Ascending aorta (tissue), 2 donors: ENCODE results near the gene KHDRBS1. TPM values are rescaled to one million over a fixed set of nuclear protein-coding genes. Genes with fewer than 3 reads are reported as not detected.

ENCODE experiments used
- DNase-seq, 2 donors: peaks; one replicate each; pipeline ENCODE4 v3.0.0-alpha.2; 2019; ENCODE audit warnings: low spot score in 2 of 2
- H3K27ac ChIP-seq, 2 donors: fragments of 200-600 bp; sonication (generic); one replicate each; pipeline ENCODE4 v1.5.1; 2016 to 2017; ENCODE audit warnings: mild to moderate bottlenecking in 1 of 2
- H3K27me3 ChIP-seq: fragments of 200-600 bp; sonication (generic); one replicate; pipeline ENCODE4 v1.5.1; 2017
- H3K36me3 ChIP-seq, 2 donors: fragments of 200-600 bp; sonication (generic); one replicate each; pipeline ENCODE4 v1.5.1; 2016
- H3K4me1 ChIP-seq, 2 donors: fragments of 200-600 bp; sonication (generic); one replicate each; pipeline ENCODE4 v1.5.1; 2016 to 2017; ENCODE audit warnings: mild to moderate bottlenecking in 1 of 2
- H3K4me3 ChIP-seq, 2 donors: fragments of 200-600 bp; sonication (generic); one replicate each; pipeline ENCODE4 v1.5.1; 2016 to 2017; ENCODE audit warnings: mild to moderate bottlenecking in 1 of 2
- H3K9me3 ChIP-seq, 2 donors: fragments of 200-600 bp; sonication (generic); one replicate each; pipeline ENCODE4 v1.5.1; 2016
- intact Hi-C: fragments of 100-400 bp; cut with DNase I; formaldehyde crosslinking; loops from one replicate; pipeline ENCODE4 v1.15.1; 2023
- total RNA-seq: library from RNA; depleted of rRNA; stranded (reverse); fragments of >200 nt; gene quantifications from one replicate; pipeline ENCODE4 v1.1.0, GENCODE V29; 2016
- TF ChIP-seq, protein P1 (sequence below), 3 experiments: fragments of 200-600 bp in 2 of 3; fragments of 450-650 bp in 1 of 3; sonication (generic) in 2 of 3; IDR thresholded peaks; one replicate each; pipeline ENCODE4 v1.5.1; 2016 to 2019; ENCODE audit warnings: antibody characterized with exemption in 3 of 3, mild to moderate bottlenecking in 1 of 3, moderate library complexity in 1 of 3

Gene KHDRBS1
- total RNA-seq, 1 donor from 2014 or later, result 120 TPM

GRCh38 chr1:32091591-32091990 lies 77.9 kb downstream of the KHDRBS1 start:
- intact Hi-C loops, result no loop called here

More at GRCh38 chr1:32091591-32091990, 77.9 kb downstream of the KHDRBS1 start:
- H3K36me3 ChIP-seq, result peaks cover 44 to 66% of the 10 kb centered on the region in 2 donors
- H3K9me3 ChIP-seq, result no peaks in the 10 kb centered on the region
- H3K4me3 ChIP-seq, result no peak overlapping the region
- H3K4me1 ChIP-seq, result no peaks in the 10 kb centered on the region
- no peaks in the 10 kb centered on the region for H3K27me3 ChIP-seq
- H3K27ac ChIP-seq, result no peak overlapping the region
- TF ChIP-seq, protein P1, sequence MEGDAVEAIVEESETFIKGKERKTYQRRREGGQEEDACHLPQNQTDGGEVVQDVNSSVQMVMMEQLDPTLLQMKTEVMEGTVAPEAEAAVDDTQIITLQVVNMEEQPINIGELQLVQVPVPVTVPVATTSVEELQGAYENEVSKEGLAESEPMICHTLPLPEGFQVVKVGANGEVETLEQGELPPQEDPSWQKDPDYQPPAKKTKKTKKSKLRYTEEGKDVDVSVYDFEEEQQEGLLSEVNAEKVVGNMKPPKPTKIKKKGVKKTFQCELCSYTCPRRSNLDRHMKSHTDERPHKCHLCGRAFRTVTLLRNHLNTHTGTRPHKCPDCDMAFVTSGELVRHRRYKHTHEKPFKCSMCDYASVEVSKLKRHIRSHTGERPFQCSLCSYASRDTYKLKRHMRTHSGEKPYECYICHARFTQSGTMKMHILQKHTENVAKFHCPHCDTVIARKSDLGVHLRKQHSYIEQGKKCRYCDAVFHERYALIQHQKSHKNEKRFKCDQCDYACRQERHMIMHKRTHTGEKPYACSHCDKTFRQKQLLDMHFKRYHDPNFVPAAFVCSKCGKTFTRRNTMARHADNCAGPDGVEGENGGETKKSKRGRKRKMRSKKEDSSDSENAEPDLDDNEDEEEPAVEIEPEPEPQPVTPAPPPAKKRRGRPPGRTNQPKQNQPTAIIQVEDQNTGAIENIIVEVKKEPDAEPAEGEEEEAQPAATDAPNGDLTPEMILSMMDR (IDR thresholded peaks at IDR 0.05), result no peak
- DNase-seq, result no peak

Other genes starting within 250 kb of the KHDRBS1 start
- gene ADGRB2, start 249.5 kb upstream of the KHDRBS1 start, total RNA-seq, result 1.9 TPM
- 30.7 TPM for gene SPOCD1, start 197.8 kb upstream of the KHDRBS1 start, total RNA-seq
- 174 TPM for gene PTP4A2, start 75.5 kb upstream of the KHDRBS1 start, total RNA-seq
- 2.6 TPM for gene TMEM39B, start 59.1 kb downstream of the KHDRBS1 start, total RNA-seq
- 26.1 TPM for gene KPNA6, start 94.2 kb downstream of the KHDRBS1 start, total RNA-seq
- gene TXLNA, start 165.8 kb downstream of the KHDRBS1 start, total RNA-seq, result 83.8 TPM
- gene CCDC28B, start 186.7 kb downstream of the KHDRBS1 start, total RNA-seq, result 29.1 TPM
- gene IQCC, start 191.8 kb downstream of the KHDRBS1 start, total RNA-seq, result not detected
- not detected for gene DCDC2B, start 195.2 kb downstream of the KHDRBS1 start, total RNA-seq
- gene TMEM234, start 208.5 kb downstream of the KHDRBS1 start, total RNA-seq, result 4.0 TPM
- 234 TPM for gene EIF3I, start 208.5 kb downstream of the KHDRBS1 start, total RNA-seq
- gene FAM167B, start 233.4 kb downstream of the KHDRBS1 start, total RNA-seq, result 26.1 TPM
- gene LCK, start 237.4 kb downstream of the KHDRBS1 start, total RNA-seq, result not detected